Measurements from ENCODE around the gene TSPAN5. TPM values are rescaled to one million over a fixed set of nuclear protein-coding genes. Genes with fewer than 3 reads are reported as not detected.

TSPAN5 gene
- total RNA-seq, 3 donors from 2014 or later (not counting 1 experiment from before 2014, with no cell fraction given), result 6.8 to 13.7 (median 11.4) TPM

DNA sequence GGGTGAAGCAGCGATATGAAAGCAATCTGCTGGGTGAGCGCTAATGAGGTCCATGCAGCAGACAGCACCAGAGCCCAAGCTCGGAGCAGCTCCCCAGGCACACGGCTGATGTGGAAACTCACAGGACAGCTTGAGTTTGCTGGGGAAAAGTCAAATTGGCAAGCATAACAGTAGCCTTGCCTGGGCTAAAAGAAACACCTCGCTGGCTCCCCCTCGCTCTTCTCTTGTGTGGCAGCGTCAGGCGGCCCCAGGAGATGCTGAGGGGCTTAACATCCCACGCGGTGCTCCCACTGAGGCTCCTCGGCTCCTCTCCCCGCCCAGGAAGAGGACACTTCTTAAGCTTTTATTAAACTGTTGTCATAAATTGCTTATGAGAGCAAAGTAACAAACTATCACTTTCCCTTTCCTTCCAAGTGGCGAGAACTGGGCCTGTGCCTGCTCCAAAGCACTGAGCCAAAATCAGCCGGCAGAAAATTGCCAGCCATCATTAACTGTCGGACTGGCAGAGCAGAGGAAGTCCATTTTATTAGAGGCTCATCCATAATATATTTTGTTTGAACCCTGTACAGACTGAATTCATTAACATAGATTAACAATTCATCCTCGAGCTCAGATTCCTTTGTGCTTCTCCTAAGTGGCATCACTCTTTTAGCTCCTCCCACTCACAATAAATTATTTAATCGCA is 111.4 kb downstream of the TSPAN5 start:
- Histone ChIP-seq H3K4me1 (ENCODE audit: control insufficient read depth, insufficient read depth, low read length) (peaks cover 9% of the 10 kb centered on the region), H3K36me3 (ENCODE audit: control insufficient read depth, insufficient read depth, low read length) (no peaks in the 10 kb centered on the region), H3K27ac (ENCODE audit: low read length) (no peak overlapping the region), H3K9me3 (ENCODE audit: control insufficient read depth, insufficient read depth, low read length) (no peaks in the 10 kb centered on the region), H3K4me3 (ENCODE audit: low read length) (no peak overlapping the region), H3K27me3 (ENCODE audit: control insufficient read depth, insufficient read depth, low read length) (no peaks in the 10 kb centered on the region)
- no peaks in the 10 kb centered on the region for H3K36me3 Mint-ChIP-seq
- H3K27ac Mint-ChIP-seq, result no peak overlapping the region
- 92% methylated on average over 17 of the region's 17 CpGs for WGBS (ENCODE audit: insufficient coverage)
- DNase-seq (no peak), ATAC-seq (no peak)
- no peak overlapping the region for H3K4me3 Mint-ChIP-seq
- H3K9me3 Mint-ChIP-seq, result no peaks in the 10 kb centered on the region
- TF ChIP-seq, protein P1, sequence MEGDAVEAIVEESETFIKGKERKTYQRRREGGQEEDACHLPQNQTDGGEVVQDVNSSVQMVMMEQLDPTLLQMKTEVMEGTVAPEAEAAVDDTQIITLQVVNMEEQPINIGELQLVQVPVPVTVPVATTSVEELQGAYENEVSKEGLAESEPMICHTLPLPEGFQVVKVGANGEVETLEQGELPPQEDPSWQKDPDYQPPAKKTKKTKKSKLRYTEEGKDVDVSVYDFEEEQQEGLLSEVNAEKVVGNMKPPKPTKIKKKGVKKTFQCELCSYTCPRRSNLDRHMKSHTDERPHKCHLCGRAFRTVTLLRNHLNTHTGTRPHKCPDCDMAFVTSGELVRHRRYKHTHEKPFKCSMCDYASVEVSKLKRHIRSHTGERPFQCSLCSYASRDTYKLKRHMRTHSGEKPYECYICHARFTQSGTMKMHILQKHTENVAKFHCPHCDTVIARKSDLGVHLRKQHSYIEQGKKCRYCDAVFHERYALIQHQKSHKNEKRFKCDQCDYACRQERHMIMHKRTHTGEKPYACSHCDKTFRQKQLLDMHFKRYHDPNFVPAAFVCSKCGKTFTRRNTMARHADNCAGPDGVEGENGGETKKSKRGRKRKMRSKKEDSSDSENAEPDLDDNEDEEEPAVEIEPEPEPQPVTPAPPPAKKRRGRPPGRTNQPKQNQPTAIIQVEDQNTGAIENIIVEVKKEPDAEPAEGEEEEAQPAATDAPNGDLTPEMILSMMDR (IDR thresholded peaks at IDR 0.05), result no peak
- intact Hi-C loops (cut with micrococcal nuclease), result no loop called here
- no peaks in the 10 kb centered on the region for H3K27me3 Mint-ChIP-seq (ENCODE audit: low read depth in 2 of 2)
- peaks cover 0 to 18% of the 10 kb centered on the region in 2 donors for H3K4me1 Mint-ChIP-seq

DNA sequence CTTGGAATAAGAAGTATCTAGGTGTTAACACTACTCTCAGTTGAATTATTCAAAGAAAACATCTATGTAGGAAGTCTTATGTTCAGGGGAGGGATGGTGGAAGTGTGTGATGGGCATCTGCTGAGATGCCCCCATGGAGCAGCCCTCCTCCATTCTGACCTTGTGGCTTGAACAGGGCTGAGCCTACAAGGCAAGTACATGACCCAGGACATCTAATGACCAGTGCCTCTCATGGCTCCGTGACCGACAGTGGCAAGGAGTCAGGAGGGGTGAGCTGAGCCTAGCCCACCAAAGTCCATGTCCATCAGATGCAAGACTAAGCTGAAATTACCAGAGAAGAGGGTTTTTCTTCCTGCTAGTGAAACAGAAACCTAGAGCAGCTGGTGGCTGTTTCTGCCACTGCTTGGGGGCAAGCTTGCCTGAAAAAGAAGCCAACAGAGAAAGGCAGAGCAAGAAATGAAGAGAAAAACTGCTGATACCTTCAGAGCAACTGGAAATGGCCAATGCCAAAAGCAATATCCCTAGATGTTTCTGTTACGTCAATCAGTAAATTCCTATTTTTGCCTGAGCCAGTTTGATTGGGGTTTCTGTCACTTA is 113.5 kb downstream of the TSPAN5 start:
- no peak overlapping the region for H3K4me3 Mint-ChIP-seq
- intact Hi-C loops (cut with micrococcal nuclease), result no loop called here

DNA sequence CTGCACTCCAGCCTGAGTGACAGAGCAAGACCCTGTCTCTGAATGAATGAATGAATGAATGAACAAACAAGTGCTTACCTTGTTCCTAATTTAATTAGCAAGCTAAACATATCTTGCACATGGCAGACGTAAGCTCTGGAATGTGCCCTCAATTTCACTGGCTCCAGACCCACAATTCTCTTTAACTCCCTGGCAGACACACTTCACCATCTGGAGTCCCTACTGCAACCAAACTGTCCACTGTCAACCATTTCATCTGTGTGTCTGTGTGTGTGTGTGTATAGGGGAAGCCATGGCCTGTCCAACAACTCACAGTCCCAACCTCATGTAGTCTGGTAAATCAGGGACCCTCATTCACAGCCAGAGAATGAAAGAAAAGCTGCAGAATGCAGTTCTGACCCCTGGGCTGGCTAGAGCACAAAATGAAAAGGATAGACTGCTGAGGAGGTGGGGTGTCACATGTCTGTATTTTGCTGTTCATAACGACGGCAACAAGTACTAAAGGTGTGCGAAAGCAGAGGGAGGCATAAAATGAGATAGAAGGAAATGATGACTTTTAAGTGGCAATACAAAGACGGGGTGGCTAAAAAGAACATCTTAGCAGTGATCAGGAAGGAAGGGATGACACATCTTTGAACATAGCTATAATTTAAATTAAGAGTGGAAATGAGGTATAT is 114.1 kb downstream of the TSPAN5 start:
- intact Hi-C loops (cut with micrococcal nuclease), result no loop called here
- H3K36me3 ChIP-seq (ENCODE audit: control insufficient read depth, insufficient read depth, low read length), result no peaks in the 10 kb centered on the region
- H3K27ac ChIP-seq (ENCODE audit: low read length), result no peak overlapping the region
- TF ChIP-seq, protein P1 (IDR thresholded peaks at IDR 0.05), result no peak
- Mint-ChIP-seq H3K4me3 (no peak overlapping the region), H3K27me3 (ENCODE audit: low read depth in 2 of 2) (no peaks in the 10 kb centered on the region), H3K27ac (peak overlapping the region in 1 of 2 donors; percentile 52), H3K36me3 (no peaks in the 10 kb centered on the region), H3K4me1 (peaks cover 0 to 33% of the 10 kb centered on the region in 2 donors), H3K9me3 (no peaks in the 10 kb centered on the region)
- ATAC-seq (no peak), DNase-seq (no peak)
- peaks cover 9% of the 10 kb centered on the region for H3K4me1 ChIP-seq (ENCODE audit: control insufficient read depth, insufficient read depth, low read length)
- no peaks in the 10 kb centered on the region for H3K27me3 ChIP-seq (ENCODE audit: control insufficient read depth, insufficient read depth, low read length)
- 78% methylated on average over 5 of the region's 5 CpGs for WGBS (ENCODE audit: insufficient coverage)
- no peaks in the 10 kb centered on the region for H3K9me3 ChIP-seq (ENCODE audit: control insufficient read depth, insufficient read depth, low read length)
- no peak overlapping the region for H3K4me3 ChIP-seq (ENCODE audit: low read length)

More for the DNA sequence above, 113.5 kb downstream of the TSPAN5 start:
- TF ChIP-seq, protein P1 (IDR thresholded peaks at IDR 0.05), result no peak
- Mint-ChIP-seq H3K36me3 (no peaks in the 10 kb centered on the region), H3K27me3 (ENCODE audit: low read depth in 2 of 2) (no peaks in the 10 kb centered on the region), H3K9me3 (no peaks in the 10 kb centered on the region), H3K27ac (peak overlapping the region in 1 of 2 donors; percentile 52), H3K4me1 (peaks cover 0 to 30% of the 10 kb centered on the region in 2 donors)
- H3K27ac ChIP-seq (ENCODE audit: low read length), result no peak overlapping the region
- WGBS (ENCODE audit: insufficient coverage), result 63% methylated on average over 3 of the region's 3 CpGs
- DNase-seq (no peak), ATAC-seq (no peak)
- H3K4me3 ChIP-seq (ENCODE audit: low read length), result no peak overlapping the region
- H3K9me3 ChIP-seq (ENCODE audit: control insufficient read depth, insufficient read depth, low read length), result no peaks in the 10 kb centered on the region
- H3K36me3 ChIP-seq (ENCODE audit: control insufficient read depth, insufficient read depth, low read length), result no peaks in the 10 kb centered on the region
- H3K4me1 ChIP-seq (ENCODE audit: control insufficient read depth, insufficient read depth, low read length), result peaks cover 9% of the 10 kb centered on the region
- no peaks in the 10 kb centered on the region for H3K27me3 ChIP-seq (ENCODE audit: control insufficient read depth, insufficient read depth, low read length)

Measured in natural killer cell (primary cell).